DMS 273 (cell line): ENCODE measurements around the gene C6orf62.
"Not testable (repeated sequence)": the region's sequence is repeated elsewhere in the genome, so short reads cannot be mapped to it uniquely, and the experiment has no call there.

Source experiments
- DNase-seq: peaks from one replicate; lab custom pipeline; 2025; ENCODE audit not compliant: unreplicated experiment; lab: John Stamatoyannopoulos, UW

C6orf62 gene

DNA sequence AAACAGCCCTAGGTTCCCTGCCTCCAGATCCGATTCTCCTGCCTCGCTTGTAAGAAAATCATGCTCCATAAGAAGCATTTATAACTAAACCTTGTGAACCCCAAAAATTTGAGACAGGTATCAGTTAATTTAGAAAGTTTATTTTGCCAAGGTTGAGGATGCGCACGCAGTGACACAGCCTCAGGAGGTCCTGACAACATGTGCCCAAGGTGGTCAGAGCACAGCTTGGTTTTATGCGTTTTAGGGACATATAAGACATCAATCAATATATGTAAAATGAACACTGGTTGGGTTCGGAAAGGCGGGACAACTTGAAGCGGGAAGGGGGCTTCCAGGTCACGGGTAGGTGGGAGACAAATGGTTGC is 50.0 kb downstream of the C6orf62 start:
- no peak for DNase-seq

DNA sequence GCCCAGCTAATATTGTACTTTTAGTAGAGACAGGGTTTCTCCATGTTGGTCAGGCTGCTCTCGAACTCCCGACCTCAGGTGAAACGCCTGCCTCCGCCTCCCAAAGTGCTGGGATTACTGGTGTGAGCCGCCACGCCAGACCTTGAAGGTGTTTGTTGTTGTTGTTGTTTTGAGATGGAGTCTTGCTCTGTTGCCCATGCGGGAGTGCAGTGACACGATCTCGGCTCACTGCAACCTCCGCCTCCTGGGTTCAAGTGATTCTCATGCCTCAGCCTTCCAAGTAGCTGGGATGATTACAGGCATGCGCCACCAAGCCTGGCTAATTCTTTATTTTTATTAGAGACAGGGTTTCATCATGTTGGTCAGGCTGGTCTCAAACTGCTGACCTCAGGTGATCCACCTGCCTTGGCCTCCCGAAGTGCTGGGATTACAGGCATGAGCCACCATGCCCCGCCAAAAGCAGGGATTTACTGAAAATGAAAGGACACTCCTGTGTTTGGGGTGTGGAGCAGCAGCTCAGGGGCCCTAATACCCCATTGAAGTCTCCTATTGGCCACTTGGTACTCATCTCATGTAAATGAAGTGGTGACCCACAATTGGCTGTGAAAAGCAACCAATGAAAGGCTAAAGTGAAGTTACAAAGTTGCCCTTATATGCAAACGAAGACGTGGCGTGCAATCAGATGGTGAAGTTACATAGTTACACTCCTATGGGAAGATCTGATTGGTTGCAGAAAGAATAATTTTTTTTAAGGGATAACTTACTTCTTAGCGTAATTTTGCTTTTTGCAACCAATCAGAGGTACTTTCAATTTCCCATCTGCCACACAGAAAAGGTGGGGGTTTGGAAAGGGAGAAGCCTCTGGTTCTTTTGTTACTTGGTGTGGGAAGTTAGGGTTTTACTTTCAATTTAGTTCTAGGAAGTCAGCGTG is 50.6 kb downstream of the C6orf62 start:
- not testable (repeated sequence) for DNase-seq

DNA sequence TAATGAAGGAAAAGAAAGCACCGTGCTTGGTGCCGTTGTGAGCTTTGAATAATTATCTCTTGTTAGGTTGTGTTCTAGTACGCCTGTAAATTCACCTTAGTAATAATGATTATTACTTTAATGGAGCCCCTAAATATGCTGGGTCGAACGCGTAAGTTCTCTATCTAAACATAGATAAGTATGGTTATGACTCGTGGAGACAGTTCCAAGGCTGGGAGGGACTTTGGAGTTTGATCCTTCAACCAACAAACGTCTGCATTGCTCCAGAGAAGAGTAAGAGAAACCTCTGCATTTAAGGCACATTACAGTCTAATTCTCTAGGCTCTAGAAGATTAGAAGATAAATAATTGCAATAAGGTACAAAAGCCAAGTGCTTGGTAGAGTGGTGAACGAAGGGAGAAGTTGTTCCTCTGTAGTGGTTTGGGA is 51.6 kb downstream of the C6orf62 start:
- DNase-seq, result peak; percentile 45

DNA sequence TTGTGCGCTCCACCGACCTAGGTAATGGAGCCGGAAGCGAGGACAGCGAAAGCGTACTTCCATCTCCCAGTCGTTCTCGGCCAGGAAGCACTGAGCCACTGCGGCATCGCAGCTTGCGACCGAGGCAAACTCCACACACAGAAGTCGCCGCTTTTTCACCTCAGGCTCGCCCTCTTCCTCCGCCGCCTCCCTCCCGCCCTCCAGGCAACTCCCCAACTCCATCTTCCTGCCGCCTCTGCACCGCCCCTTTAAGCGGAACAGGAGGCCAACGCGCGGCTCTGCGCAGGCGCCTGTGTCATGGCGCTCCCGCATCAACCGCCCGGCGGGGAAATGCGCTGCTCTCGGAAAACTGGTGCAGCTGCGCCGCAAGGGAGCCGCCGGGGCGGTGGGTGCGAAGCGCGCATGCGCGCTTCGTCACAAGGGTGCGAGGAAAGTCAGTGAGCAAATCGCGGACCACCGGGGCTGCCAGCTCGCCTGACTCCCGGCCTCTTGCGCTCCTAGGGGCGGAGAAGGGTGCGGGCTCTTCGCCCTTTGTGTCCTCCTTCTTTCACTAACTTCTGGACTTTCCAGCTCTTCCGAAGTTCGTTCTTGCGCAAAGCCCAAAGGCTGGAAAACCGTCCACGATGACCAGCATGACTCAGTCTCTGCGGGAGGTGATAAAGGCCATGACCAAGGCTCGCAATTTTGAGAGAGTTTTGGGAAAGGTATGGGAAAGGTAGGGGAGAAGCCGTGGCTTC is 52.1 kb downstream of the C6orf62 start, which contains the start of the genes ACOT13 and TDP2:
Gene ACOT13 (plus strand): TSS at position 437 of the 737 bp plus-strand sequence. CDS start 187 bp downstream, at position 624.
Gene TDP2 (minus strand): TSS at position 259 of the 737 bp plus-strand sequence. CDS start 37 bp downstream, at position 222.
- DNase-seq, result peak; percentile 99

DNA sequence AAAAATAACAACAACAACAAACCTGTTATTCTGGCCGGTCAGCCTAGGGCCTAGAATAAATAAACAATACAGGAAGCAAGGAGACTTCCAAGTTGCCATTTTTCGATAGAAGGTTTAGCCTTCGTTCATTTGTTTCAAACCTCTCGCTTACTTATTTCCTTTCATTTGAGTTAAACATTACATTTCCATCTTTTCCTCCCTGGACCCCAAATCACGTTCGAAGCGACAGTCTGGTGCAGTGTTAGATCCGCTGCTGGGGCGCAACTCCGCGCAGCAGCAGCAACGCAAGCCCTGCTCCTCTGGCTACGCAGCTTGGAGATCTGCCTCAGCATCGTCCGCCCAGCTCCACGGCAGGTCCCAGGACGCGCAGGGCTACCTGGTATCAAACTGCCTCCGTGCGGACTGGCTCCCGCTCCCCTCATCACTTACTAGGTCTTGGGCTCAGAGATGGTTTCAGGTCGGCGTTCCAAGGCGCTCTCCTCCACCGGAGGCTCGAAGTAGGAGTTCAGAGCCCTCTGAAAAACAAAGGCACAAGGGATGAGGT is 52.8 kb downstream of the C6orf62 start:
- DNase-seq, result peak; percentile 72

DNA sequence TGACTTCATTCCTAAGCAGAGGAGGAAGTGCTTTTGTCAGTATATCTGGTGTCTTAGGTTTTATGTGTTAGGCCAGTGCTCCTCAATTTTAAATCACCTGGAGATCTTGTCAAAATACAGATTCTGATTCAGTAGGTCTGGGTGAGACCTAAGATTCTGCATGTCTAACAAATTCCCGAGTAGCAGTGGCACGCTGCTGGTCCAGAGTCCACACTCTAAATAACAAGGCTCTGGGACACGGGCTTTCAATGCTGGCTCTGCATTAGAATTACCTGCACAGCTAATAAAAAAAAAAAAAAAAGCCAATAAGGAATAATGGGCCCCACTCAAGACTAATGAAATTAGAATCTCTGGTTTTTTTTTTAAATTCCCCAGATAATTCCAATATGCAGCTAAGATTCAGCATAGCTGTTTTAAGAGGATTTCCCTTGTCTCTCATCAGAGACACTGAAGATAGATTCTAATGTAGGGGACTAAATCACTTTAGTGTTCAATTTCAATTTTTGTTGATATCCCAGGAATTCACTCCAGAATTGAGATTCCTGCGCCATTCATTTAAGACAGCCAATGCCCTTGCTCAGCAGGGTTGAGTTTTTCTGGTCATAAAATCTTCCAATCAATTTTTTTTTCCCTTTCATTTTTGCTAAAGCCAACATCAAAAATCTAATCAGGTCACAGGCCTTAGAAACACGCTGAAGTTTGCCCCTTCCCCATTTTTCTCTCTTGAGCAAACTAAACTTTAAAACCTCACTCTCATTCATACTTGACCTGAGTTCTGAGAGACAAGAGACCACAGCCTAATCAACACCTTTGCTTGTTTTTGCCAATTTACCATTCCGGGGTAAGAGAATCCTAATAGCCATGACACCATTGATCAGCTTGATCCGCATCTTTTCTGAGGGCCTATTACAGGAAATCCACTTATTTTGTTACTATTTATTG is 54.6 kb downstream of the C6orf62 start:
- no peak for DNase-seq

DNA sequence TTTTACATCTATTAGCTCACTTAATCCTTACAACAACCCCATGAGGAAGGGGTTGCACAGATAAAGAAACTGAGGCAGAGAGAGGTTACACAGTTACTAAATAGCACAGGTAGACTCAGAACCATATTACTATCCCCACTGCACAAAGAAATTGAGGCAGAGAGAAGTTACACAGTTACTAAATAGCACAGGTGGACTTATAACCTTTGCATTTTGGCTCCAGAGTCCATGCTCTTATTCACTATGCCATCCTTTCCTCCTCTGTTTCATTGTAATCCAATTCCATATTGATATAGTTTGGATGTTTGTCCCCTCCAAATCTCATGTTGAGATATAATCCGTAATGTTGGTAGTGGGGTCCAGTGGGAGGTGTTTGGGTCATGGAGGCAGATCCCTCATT is 55.8 kb downstream of the C6orf62 start:
- no peak for DNase-seq

DNA sequence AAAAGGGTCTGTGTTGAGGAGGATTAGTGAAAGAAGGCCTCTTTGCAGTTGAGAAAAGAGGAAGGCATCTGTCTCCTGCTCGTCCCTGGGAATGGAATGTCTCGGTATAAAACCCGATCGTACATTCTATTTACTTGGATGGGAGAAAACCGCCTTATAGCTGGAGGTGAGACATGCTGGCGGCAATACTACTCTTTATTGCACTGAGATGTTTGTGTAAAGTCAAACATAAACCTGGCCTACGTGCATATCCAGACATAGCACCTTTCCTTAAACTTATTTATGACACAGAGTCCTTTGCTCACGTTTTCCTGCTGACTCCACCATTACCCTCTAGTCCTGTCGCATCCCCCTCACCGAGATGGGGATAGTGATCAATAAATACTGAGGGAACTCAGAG is 56.7 kb downstream of the C6orf62 start:
- no peak for DNase-seq

DNA sequence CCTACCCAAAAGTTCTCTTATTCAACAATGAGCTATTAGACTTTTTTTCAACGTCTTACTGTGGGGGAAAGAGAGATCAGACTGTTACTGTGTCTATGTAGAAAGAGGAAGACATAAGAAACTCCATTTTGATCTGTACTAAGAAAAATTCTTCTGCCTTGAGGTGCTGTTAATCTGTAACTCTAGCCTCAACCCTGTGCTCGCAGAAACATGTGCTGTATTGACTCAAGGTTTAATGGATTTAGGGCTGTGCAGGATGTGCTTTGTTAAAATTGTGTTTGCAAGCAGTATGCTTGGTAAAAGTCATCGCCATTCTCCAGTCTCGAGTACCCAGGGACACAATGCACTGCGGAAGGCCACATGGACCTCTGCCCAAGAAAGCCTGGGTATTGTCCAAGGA is 57.2 kb downstream of the C6orf62 start:
- DNase-seq, result not testable (repeated sequence)

DNA sequence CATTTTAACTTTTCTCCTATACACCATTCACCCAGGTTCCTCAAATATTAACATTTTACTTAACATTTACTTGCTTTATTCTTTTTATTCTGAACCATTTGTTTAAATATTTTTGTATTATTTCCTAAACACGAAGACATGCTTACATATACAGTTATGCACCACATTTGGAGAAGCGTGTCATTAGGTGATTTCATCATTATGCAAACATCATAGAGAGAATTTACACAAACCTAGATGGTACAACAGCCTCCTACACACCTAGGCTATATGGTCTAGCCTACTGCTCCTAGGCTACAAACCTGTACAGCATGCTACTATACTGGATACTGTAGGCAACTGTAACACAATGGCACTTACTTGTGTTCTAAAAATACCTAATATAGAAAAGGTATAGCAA is 58.8 kb downstream of the C6orf62 start:
- no peak for DNase-seq

DNA sequence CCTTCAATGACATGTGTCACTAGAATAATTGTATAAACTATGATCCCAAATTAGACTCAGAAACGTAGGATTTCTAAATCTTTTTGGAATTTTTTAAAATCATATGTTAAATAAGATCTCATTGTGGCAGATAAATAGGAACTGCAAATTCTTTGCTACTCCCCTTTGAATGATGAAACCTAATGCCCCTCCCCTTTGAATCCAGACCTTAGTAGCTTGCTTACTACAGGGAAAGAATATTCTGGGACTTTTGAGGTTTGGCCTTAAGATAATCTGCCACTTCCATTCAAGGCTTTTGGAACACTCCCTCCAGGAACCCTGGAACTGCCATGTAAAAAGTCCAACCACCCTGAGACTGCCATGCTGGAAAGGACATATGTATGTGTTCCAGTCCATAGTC is 59.4 kb downstream of the C6orf62 start:
- DNase-seq, result no peak

DNA sequence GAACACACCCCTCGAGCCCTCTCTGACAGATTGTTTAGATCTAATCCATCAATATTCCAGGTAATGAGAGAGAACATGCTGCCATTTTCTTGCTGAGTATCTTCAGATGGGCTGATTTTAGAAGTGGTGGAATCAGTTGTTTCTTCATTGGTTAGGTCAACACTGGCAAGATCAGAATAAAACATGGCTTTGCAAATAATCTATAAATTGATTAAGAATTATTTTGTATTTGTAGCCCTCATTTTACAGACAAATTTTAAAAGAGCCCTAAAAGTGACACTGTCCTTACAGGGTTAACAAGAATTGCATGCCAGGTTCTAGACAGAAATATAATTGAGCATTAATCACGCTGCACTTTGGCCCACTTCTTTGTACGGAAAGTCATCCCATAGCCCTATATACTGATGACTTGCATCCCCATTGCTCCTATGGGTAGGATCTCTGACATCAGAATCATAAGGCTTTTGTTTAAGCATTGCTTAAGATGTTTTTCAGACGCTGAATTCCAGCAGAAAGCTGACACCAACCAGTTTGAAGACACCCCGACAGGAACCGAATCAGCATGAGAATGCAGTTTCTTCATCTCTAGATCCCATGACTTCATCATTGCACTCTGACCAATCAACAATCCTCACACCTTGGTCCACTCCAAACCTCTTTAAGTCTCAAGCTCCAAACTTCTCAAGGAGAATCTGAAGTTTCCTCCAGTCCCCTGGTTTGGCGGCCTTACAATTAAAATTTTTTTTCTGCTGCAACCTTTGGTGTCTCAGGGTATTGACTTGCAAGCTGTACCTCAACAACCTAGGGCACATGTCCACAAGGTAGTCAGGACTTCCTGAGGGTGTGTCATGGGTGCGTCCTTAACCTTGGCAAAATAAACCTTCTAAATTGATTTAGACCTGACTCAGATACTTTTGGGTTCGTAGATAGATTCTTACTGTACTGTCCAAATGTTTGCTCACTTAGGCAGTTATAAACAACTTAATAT is 60.1 kb downstream of the C6orf62 start:
- DNase-seq, result no peak

DNA sequence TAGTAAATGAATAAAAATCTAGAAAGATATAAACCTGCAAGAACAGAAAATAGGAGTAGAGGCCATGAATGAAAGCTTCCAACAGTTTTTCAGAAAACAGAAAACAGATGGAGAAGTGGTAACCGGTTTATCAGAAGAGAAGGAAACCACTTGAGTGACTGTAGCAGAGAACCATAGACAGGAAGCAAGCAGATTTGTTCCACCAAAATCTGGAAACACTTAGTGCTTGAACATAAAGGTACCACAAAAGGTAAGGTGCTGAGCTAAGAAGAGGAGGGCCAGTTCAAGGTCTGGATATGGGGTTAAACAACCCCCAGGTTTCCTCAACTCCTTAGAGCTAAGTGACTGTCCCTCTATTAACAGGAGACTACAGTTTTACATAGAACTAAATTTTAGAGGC is 63.7 kb downstream of the C6orf62 start:
- DNase-seq, result no peak
